H1 (cell line): ENCODE data around the gene ACOD1. TPM values are rescaled to one million over a fixed set of nuclear protein-coding genes. Genes with fewer than 3 reads are reported as not detected.

Source experiments
- CTCF ChIA-PET: fragments of 300-600 bp; sonication (Branson Sonifier 250); formaldehyde crosslinking; loops from one replicate; lab custom pipeline; 2021; ENCODE audit not compliant: partially characterized antibody; lab: Charles Lee
- POLR2A ChIA-PET: fragments of 300-600 bp; sonication (Branson Sonifier 250); formaldehyde crosslinking; loops from one replicate; lab custom pipeline; 2021; ENCODE audit warnings: inconsistent platforms; ENCODE audit not compliant: partially characterized antibody; lab: Charles Lee
- DNase-seq, 2 experiments: peaks; one replicate each; pipeline versions ENCODE4 v3.0.0 to v3.0.0-alpha.2; 2010 to 2022; ENCODE audit warnings: low spot score in 2 of 2, low read depth in 1 of 2, mixed read lengths in 1 of 2
- FAIRE-seq: peaks from 2 replicates; lab custom pipeline; 2011; peaks lifted over from hg19 to GRCh38; lab: Jason Lieb, UNC
- H2AFZ ChIP-seq: 2 replicates; pipeline ENCODE4 v1.8.1; 2012; ENCODE audit warnings: low read length, inconsistent platforms
- H2AK5ac ChIP-seq: 2 replicates; pipeline ENCODE4 v1.6.1; 2013; ENCODE audit warnings: low read depth, low read length
- H2BK120ac ChIP-seq: replicated peaks from 2 replicates; pipeline ENCODE3; 2013; ENCODE audit warnings: low read depth, low read length, inconsistent platforms
- H2BK12ac ChIP-seq: 2 replicates; pipeline ENCODE4 v1.6.1; 2013; ENCODE audit warnings: low read depth, low read length
- H2BK15ac ChIP-seq: 2 replicates; pipeline ENCODE4 v1.6.1; 2013; ENCODE audit warnings: low read length
- H2BK20ac ChIP-seq: 2 replicates; pipeline ENCODE4 v1.6.1; 2013; ENCODE audit warnings: low read length
- H2BK5ac ChIP-seq: 2 replicates; pipeline ENCODE4 v1.6.1; 2013; ENCODE audit warnings: low read depth, low read length
- H3K14ac ChIP-seq: 2 replicates; pipeline ENCODE4 v1.6.1; 2013; ENCODE audit warnings: inconsistent platforms; ENCODE audit not compliant: insufficient read length
- H3K18ac ChIP-seq: 2 replicates; pipeline ENCODE4 v1.6.1; 2013; ENCODE audit warnings: low read length; ENCODE audit errors: extremely low read depth
- H3K23ac ChIP-seq: 2 replicates; pipeline ENCODE4 v1.6.1; 2013; ENCODE audit warnings: inconsistent platforms; ENCODE audit not compliant: insufficient read length
- H3K23me2 ChIP-seq: 2 replicates; pipeline ENCODE4 v1.6.1; 2013; ENCODE audit warnings: low read depth, low read length
- H3K27ac ChIP-seq: 2 replicates; pipeline ENCODE4 v1.6.1; 2011; ENCODE audit warnings: low read depth, low read length, inconsistent platforms
- H3K27me3 ChIP-seq, 4 experiments: replicated peaks in 1 of 4; 1 replicate in 1 of 4; 2 replicates in 3 of 4; pipeline versions ENCODE4 v1.6.1 to v1.8.1; 2011 to 2013; ENCODE audit warnings: low read length in 3 of 4, mild to moderate bottlenecking in 3 of 4, inconsistent platforms in 2 of 4, mixed read lengths in 2 of 4, moderate library complexity in 1 of 4; ENCODE audit not compliant: control insufficient read depth in 3 of 4, insufficient read depth in 3 of 4; ENCODE audit errors: extremely low read depth in 1 of 4
- H3K36me3 ChIP-seq, 4 experiments: 2 replicates each; pipeline versions ENCODE4 v1.6.1 to v1.8.1; 2011 to 2013; ENCODE audit warnings: mild to moderate bottlenecking in 4 of 4, low read length in 3 of 4, moderate library complexity in 2 of 4, control low read depth in 1 of 4, inconsistent platforms in 1 of 4; ENCODE audit not compliant: insufficient read depth in 4 of 4, control insufficient read depth in 2 of 4
- H3K4ac ChIP-seq: replicated peaks from 2 replicates; pipeline ENCODE3; 2013; ENCODE audit warnings: low read length, low read depth, mixed read lengths, inconsistent platforms; ENCODE audit not compliant: insufficient read length
- H3K4me1 ChIP-seq, 4 experiments: replicated peaks in 1 of 4; 1 replicate in 1 of 4; 2 replicates in 3 of 4; pipeline versions ENCODE4 v1.6.1 to v1.8.1; 2011 to 2013; ENCODE audit warnings: low read length in 3 of 4, inconsistent platforms in 2 of 4, mixed read lengths in 1 of 4; ENCODE audit not compliant: insufficient read depth in 4 of 4, control insufficient read depth in 3 of 4
- H3K4me2 ChIP-seq, 2 experiments: 2 replicates each; pipeline versions ENCODE4 v1.6.1 to v1.8.1; 2011 to 2013; ENCODE audit warnings: low read depth in 2 of 2, low read length in 2 of 2, control low read depth in 1 of 2, inconsistent platforms in 1 of 2, mild to moderate bottlenecking in 1 of 2; ENCODE audit not compliant: insufficient read depth in 1 of 2
- H3K4me3 ChIP-seq, 4 experiments: fragments of 200-600, 300-600 bp in 1 of 4; sonication (generic), shearing (Covaris generic), sonication (Bioruptor Twin) in 1 of 4; 2 replicates each; pipeline versions ENCODE4 v1.5.1 to v1.8.1; 2011 to 2016; ENCODE audit warnings: low read length in 4 of 4, low read depth in 3 of 4, control low read depth in 2 of 4, inconsistent platforms in 2 of 4, mild to moderate bottlenecking in 2 of 4, mixed read lengths in 1 of 4, moderate library complexity in 1 of 4; ENCODE audit not compliant: insufficient read depth in 2 of 4; ENCODE audit errors: extremely low read depth in 1 of 4
- H3K56ac ChIP-seq: replicated peaks from 2 replicates; pipeline ENCODE3; 2013; ENCODE audit warnings: low read depth, mild to moderate bottlenecking, mixed read lengths, low read length, inconsistent platforms; ENCODE audit not compliant: insufficient read length
- H3K79me1 ChIP-seq: 2 replicates; pipeline ENCODE4 v1.6.1; 2013; ENCODE audit warnings: low read depth, low read length, control low read depth
- H3K79me2 ChIP-seq, 2 experiments: 2 replicates each; pipeline versions ENCODE4 v1.6.1 to v1.8.1; 2012 to 2013; ENCODE audit warnings: low read length in 2 of 2, mild to moderate bottlenecking in 2 of 2, inconsistent platforms in 1 of 2; ENCODE audit not compliant: insufficient read depth in 2 of 2, control insufficient read depth in 1 of 2
- H3K9ac ChIP-seq, 4 experiments: replicated peaks in 1 of 4; 1 replicate in 1 of 4; 2 replicates in 3 of 4; pipeline versions ENCODE4 v1.6.1 to v1.8.1; 2011 to 2013; ENCODE audit warnings: low read depth in 3 of 4, low read length in 3 of 4, control low read depth in 2 of 4, mild to moderate bottlenecking in 2 of 4, moderate library complexity in 2 of 4, inconsistent platforms in 1 of 4; ENCODE audit errors: extremely low read depth in 1 of 4
- H3K9me3 ChIP-seq, 2 experiments: 2 replicates each; pipeline versions ENCODE4 v1.6.1 to v1.8.1; 2012 to 2013; ENCODE audit warnings: mild to moderate bottlenecking in 2 of 2, moderate library complexity in 2 of 2, control low read depth in 1 of 2, inconsistent platforms in 1 of 2, low read depth in 1 of 2, low read length in 1 of 2, mixed read lengths in 1 of 2; ENCODE audit not compliant: insufficient read depth in 2 of 2
- H4K20me1 ChIP-seq, 2 experiments: replicated peaks in 1 of 2; 2 replicates each; pipeline versions ENCODE3 to v1.8.1; 2011 to 2013; ENCODE audit warnings: inconsistent platforms in 2 of 2, low read length in 2 of 2, mild to moderate bottlenecking in 1 of 2; ENCODE audit not compliant: insufficient read depth in 2 of 2, control insufficient read depth in 1 of 2
- H4K5ac ChIP-seq: 2 replicates; pipeline ENCODE4 v1.6.1; 2013; ENCODE audit warnings: low read length, low read depth, mixed read lengths, inconsistent platforms; ENCODE audit not compliant: insufficient read length
- H4K8ac ChIP-seq: 2 replicates; pipeline ENCODE4 v1.8.0; 2013; ENCODE audit warnings: mild to moderate bottlenecking, moderate library complexity, low read length, inconsistent platforms; ENCODE audit not compliant: insufficient read depth; ENCODE audit errors: extremely low read depth
- H4K91ac ChIP-seq: replicated peaks from 2 replicates; pipeline ENCODE3; 2013; ENCODE audit warnings: low read length, mixed read lengths, inconsistent platforms; ENCODE audit not compliant: insufficient read length
- CTCF ChIP-seq, 3 experiments: IDR thresholded peaks; 1 replicate in 2 of 3; 2 replicates in 1 of 3; pipeline versions ENCODE4 v1.5.1 to v1.6.1; 2011; ENCODE audit warnings: low read length in 3 of 3, mild to moderate bottlenecking in 3 of 3, inconsistent platforms in 2 of 3, low read depth in 1 of 3, moderate library complexity in 1 of 3; ENCODE audit not compliant: insufficient read depth in 1 of 3; ENCODE audit errors: control extremely low read depth in 1 of 3
- HDAC2 ChIP-seq, 2 experiments: fragments of 300-600 bp in 1 of 2; sonication (generic) in 1 of 2; IDR thresholded peaks; 2 replicates each; pipeline ENCODE4 v1.6.1; 2011 to 2012; ENCODE audit warnings: low read depth in 2 of 2, low read length in 2 of 2, mild to moderate bottlenecking in 2 of 2, moderate library complexity in 2 of 2, borderline replicate concordance in 1 of 2, inconsistent platforms in 1 of 2
- MAFK ChIP-seq: IDR thresholded peaks from 2 replicates; pipeline ENCODE4 v1.6.1; 2012; ENCODE audit warnings: low read depth, mild to moderate bottlenecking, improper control_type of control experiment, low read length
- NANOG ChIP-seq: IDR thresholded peaks from 2 replicates; pipeline ENCODE4 v1.6.1; 2011; ENCODE audit warnings: low read length, low read depth, mild to moderate bottlenecking, inconsistent platforms; ENCODE audit not compliant: insufficient read depth, poor library complexity, severe bottlenecking
- POLR2AphosphoS5 ChIP-seq: IDR thresholded peaks from 2 replicates; pipeline ENCODE4 v1.6.1; 2011; ENCODE audit warnings: low read depth, low read length
- RAD21 ChIP-seq, 2 experiments: IDR thresholded peaks in 1 of 2; conservative IDR thresholded peaks in 1 of 2; 2 replicates each; pipeline ENCODE4 v1.6.1; 2011; ENCODE audit warnings: low read depth in 2 of 2, low read length in 2 of 2, improper control_type of control experiment in 1 of 2, inconsistent platforms in 1 of 2, mild to moderate bottlenecking in 1 of 2, moderate library complexity in 1 of 2
- RBBP5 ChIP-seq: IDR thresholded peaks from 2 replicates; pipeline ENCODE4 v1.7.1; 2012; ENCODE audit warnings: low read depth, mild to moderate bottlenecking, inconsistent platforms, low read length, moderate library complexity, borderline replicate concordance
- TAF7 ChIP-seq: optimal IDR thresholded peaks from 2 replicates; pipeline ENCODE3; 2011; ENCODE audit warnings: low read depth, mild to moderate bottlenecking, inconsistent platforms, low read length, moderate library complexity, borderline replicate concordance
- TBP ChIP-seq: IDR thresholded peaks from 2 replicates; pipeline ENCODE4 v1.6.1; 2011; ENCODE audit warnings: low read depth, low read length, improper control_type of control experiment
- TCF12 ChIP-seq: IDR thresholded peaks from 2 replicates; pipeline ENCODE4 v1.6.1; 2011; ENCODE audit warnings: low read depth, mild to moderate bottlenecking, low read length
- ZNF274 ChIP-seq: IDR thresholded peaks from 2 replicates; pipeline ENCODE4 v1.7.0; 2012; ENCODE audit warnings: low read length, borderline replicate concordance; ENCODE audit errors: extremely low read depth
- WGBS, 2 experiments: shearing (Covaris generic) in 1 of 2; methylation state at CpG; one replicate each; pipeline versions ENCODE4 v1.1.6 to v1.1.7; 2013 to 2015; ENCODE audit warnings: low lambda C conversion rate in 2 of 2, mixed read lengths in 2 of 2, inconsistent platforms in 1 of 2, low coverage in 1 of 2, missing lambda C conversion rate in 1 of 2; ENCODE audit not compliant: insufficient replicate concordance in 2 of 2, insufficient coverage in 1 of 2, insufficient read length in 1 of 2; ENCODE audit errors: extremely low coverage in 1 of 2, missing lambda C conversion rate in 1 of 2; 5-methylcytosine and 5-hydroxymethylcytosine counted together
- polyA plus RNA-seq, 7 experiments: library from polyadenylated mRNA; depleted of rRNA in 3 of 7; stranded (reverse) in 5 of 7; unstranded in 2 of 7; fragments of >200 nt in 5 of 7; fragments of 200-250 nt in 2 of 7; gene quantifications; 1 replicate in 5 of 7; 2 replicates in 1 of 7; 4 replicates in 1 of 7; pipeline versions ENCODE4 v1.2.1 to v1.2.3, GENCODE V29; 2011 to 2013; ENCODE audit warnings: missing spikeins in 2 of 7, mixed read lengths in 2 of 7
- total RNA-seq: library from RNA; stranded (reverse); fragmentation: NEBNext Ultra II Directional; extraction: Animal tissue kit (Norgen Biotek cat#: 25700); gene quantifications from 2 replicates; pipeline ENCODE4 v1.2.1, GENCODE V29; 2021

The ACOD1 gene
- total and polyA plus RNA-seq, 2 of the 8 experiments (the other 6 are each of a cell fraction or from before 2014, with no cell fraction given) = not detected

- Histone ChIP-seq H2BK12ac (no peak overlapping the region), H3K9ac (no peak overlapping the region), H3K27ac (no peak overlapping the region), H3K4me3 (no peak overlapping the region), H2BK5ac (no peak overlapping the region), H4K20me1 (no peaks in the 10 kb centered on the region), H3K79me1 (no peaks in the 10 kb centered on the region), H3K36me3 (no peaks in the 10 kb centered on the region), H3K4me1 (no peaks in the 10 kb centered on the region), H4K8ac (no peak overlapping the region), H3K4me2 (no peak overlapping the region), H3K23ac (no peak overlapping the region), H4K91ac (no peak overlapping the region), H3K4ac (no peak overlapping the region), H2BK15ac (no peak overlapping the region), H3K23me2 (no peaks in the 10 kb centered on the region), H3K56ac (no peak overlapping the region), H2BK20ac (no peak overlapping the region), H2AK5ac (no peak overlapping the region), H3K18ac (no peak overlapping the region), H2AFZ (no peak overlapping the region), H2BK120ac (no peak overlapping the region), H3K79me2 (no peaks in the 10 kb centered on the region), H3K27me3 (no peaks in the 10 kb centered on the region), H3K9me3 (no peaks in the 10 kb centered on the region), H4K5ac (no peak overlapping the region), H3K14ac (no peak overlapping the region)
- FAIRE-seq = no peak
- no peak for DNase-seq
- POLR2A ChIA-PET = no interaction called here
- CTCF ChIA-PET = no interaction called here
- TF ChIP-seq RAD21 (IDR thresholded peaks at IDR 0.05 in 1 of 2, conservative IDR thresholded peaks at IDR 0.05 in 1 of 2; ENCODE audit: low read depth in 2 of 2, low read length in 2 of 2) (no peak), NANOG (no peak), RBBP5 (no peak), TAF7 (no peak), HDAC2 (IDR thresholded peaks at IDR 0.05; ENCODE audit: borderline replicate concordance in 1 of 2, low read depth in 2 of 2, low read length in 2 of 2) (no peak), ZNF274 (no peak), TBP (no peak), MAFK (no peak), POLR2AphosphoS5 (no peak), CTCF (IDR thresholded peaks at IDR 0.05; ENCODE audit: control extremely low read depth in 1 of 3, insufficient read depth in 1 of 3, low read depth in 1 of 3, low read length in 3 of 3) (no peak), TCF12 (no peak)
- WGBS, 2 experiments = 82% methylated on average over 8 of the region's 8 CpGs; no CpG with 5 or more reads in 1 of the 2 experiments
Observed at GRCh38 chr13:76929320-76929719, 19.0 kb upstream of the ACOD1 start.
